Thoracic aorta (tissue), 2 donors: ENCODE results near the gene TMEM218. TPM values are rescaled to one million over a fixed set of nuclear protein-coding genes. Genes with fewer than 3 reads are reported as not detected.
A peak's percentile ranks its signal among the peaks of the same experiment; 100 is the strongest.

Source experiments
- ATAC-seq: fragments of 150-250 bp; one replicate; pipeline ENCODE4 v1.8.0; 2017; ENCODE audit warnings: low read depth; ENCODE audit not compliant: insufficient number of reproducible peaks, low FRiP score
- DNase-seq: peaks from one replicate; pipeline ENCODE4 v3.0.0-alpha.2; 2020; ENCODE audit warnings: low spot score
- H3K27ac ChIP-seq, 2 donors: fragments of 200-600 bp; sonication (generic); 1 replicate in 1 of 2; 2 replicates in 1 of 2; pipeline ENCODE4 v1.5.1; 2016; ENCODE audit warnings: mild to moderate bottlenecking in 2 of 2, moderate library complexity in 2 of 2
- H3K27me3 ChIP-seq: fragments of 200-600 bp; sonication (generic); replicated peaks from 2 replicates; pipeline ENCODE4 v1.6.0; 2016; ENCODE audit warnings: mild to moderate bottlenecking; ENCODE audit not compliant: insufficient read depth
- H3K36me3 ChIP-seq: fragments of 200-600 bp; sonication (generic); one replicate; pipeline ENCODE4 v1.5.1; 2016
- H3K4me1 ChIP-seq, 2 donors: fragments of 200-600 bp; sonication (generic); 1 replicate in 1 of 2; 2 replicates in 1 of 2; pipeline versions ENCODE4 v1.5.1 to v1.6.0; 2016; ENCODE audit warnings: low read depth in 2 of 2, mild to moderate bottlenecking in 1 of 2; ENCODE audit not compliant: control insufficient read depth in 1 of 2
- H3K4me3 ChIP-seq: fragments of 200-600 bp; sonication (generic); 2 replicates; pipeline ENCODE4 v1.5.1; 2016; ENCODE audit warnings: mild to moderate bottlenecking
- H3K9me3 ChIP-seq: fragments of 200-600 bp; sonication (generic); 2 replicates; pipeline ENCODE4 v1.5.1; 2016
- total RNA-seq, 2 donors: library from RNA; depleted of rRNA; stranded (reverse); fragments of >200 nt; gene quantifications; one replicate each; pipeline versions ENCODE4 v1.1.0 to v1.2.3, GENCODE V29; 2016
- TF ChIP-seq, protein P1 (sequence below): fragments of 200-600 bp; sonication (generic); IDR thresholded peaks from one replicate; pipeline ENCODE4 v1.5.1; 2019; ENCODE audit warnings: antibody characterized with exemption

TMEM218 gene
- total RNA-seq, 2 donors from 2014 or later = 15.2 to 17.7 TPM

DNA sequence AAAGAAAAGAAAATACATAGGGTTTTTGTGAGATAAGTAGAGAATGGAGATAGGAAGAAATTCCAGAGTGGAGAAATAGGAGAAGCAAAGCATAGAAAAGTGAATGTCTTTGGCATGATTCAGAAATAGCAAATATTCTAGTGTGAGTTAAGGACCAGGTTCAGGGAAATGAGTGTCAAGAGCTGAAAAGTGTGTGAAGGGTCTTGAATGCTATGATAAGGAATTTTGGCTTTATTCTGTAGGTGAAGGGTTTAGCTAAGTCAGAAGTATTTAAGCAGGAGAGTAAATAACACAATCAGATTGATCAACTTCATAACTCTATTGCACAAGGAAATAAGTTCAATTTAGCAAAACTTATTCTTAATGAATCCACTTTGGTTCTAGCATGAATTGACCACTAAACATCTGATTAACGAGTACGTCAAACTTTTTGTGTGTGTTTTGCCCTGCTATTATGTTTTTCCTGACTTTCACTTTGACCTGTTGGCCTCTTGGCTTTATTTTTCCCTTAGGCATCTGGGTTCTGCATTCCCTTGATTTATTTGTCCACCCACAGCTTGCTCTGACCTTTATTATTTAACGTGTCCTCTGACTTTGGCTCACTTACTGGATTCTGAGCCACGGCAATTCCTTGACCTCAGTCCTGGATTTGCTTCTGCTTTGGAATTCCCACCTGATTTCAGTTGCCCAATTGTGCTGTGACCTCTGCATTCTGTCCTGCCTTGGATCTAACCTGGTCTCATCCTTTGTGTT is 11.9 kb upstream of the TMEM218 start:
- H3K27me3 ChIP-seq = no peaks in the 10 kb centered on the region
- ATAC-seq (no peak), DNase-seq (no peak)
- peak overlapping the region; percentile 33 for H3K4me3 ChIP-seq
- no peaks in the 10 kb centered on the region for H3K36me3 ChIP-seq
- H3K9me3 ChIP-seq = no peaks in the 10 kb centered on the region
- TF ChIP-seq, protein P1, sequence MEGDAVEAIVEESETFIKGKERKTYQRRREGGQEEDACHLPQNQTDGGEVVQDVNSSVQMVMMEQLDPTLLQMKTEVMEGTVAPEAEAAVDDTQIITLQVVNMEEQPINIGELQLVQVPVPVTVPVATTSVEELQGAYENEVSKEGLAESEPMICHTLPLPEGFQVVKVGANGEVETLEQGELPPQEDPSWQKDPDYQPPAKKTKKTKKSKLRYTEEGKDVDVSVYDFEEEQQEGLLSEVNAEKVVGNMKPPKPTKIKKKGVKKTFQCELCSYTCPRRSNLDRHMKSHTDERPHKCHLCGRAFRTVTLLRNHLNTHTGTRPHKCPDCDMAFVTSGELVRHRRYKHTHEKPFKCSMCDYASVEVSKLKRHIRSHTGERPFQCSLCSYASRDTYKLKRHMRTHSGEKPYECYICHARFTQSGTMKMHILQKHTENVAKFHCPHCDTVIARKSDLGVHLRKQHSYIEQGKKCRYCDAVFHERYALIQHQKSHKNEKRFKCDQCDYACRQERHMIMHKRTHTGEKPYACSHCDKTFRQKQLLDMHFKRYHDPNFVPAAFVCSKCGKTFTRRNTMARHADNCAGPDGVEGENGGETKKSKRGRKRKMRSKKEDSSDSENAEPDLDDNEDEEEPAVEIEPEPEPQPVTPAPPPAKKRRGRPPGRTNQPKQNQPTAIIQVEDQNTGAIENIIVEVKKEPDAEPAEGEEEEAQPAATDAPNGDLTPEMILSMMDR = no peak
- H3K4me1 ChIP-seq = peaks cover 0 to 8% of the 10 kb centered on the region in 2 donors
- H3K27ac ChIP-seq = no peak overlapping the region

DNA sequence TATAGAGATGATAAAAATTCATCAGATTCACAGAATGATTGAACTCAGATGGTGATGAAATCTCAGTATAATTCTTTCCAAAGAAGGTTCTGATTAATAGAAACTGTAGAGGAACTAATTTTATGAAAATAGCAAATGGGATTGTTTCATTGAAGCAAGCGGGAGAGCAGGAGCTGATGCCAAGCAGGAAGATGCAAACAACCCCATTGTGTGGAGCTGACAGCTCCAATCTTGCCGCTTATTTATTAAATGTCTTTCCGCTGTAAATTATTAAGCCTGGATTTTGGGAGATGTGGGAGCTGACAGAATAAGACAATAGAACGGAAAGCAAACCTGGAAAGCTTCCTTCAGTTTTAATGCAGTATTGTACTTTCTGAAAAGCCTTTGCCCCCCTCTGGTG is 6.0 kb upstream of the TMEM218 start:
- H3K4me3 ChIP-seq = no peak overlapping the region
- ATAC-seq (no peak), DNase-seq (no peak)
- no peaks in the 10 kb centered on the region for H3K4me1 ChIP-seq
- no peaks in the 10 kb centered on the region for H3K9me3 ChIP-seq
- no peaks in the 10 kb centered on the region for H3K27me3 ChIP-seq
- H3K36me3 ChIP-seq = no peaks in the 10 kb centered on the region
- TF ChIP-seq, protein P1 = no peak
- H3K27ac ChIP-seq = no peak overlapping the region

DNA sequence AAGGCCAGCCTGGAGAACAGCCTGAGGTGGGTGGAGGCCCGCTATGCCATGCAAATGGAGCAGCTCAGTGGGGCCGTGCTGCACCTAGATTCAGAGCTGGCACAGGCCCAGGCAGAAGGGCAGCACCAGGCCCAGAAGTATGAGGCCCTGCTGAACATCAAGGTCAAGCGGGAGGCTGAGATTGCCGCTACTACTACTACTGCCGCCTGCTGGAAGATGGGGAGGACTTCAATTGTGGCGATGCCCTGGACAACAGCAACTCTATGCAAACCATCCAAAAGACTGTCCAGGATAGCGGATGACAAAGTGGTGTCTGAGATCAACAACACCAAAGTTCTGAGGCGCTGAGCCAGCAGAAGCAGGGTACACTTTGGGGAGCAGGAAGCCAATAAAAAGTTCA is 3.1 kb upstream of the TMEM218 start:
- Histone ChIP-seq H3K9me3 (no peaks in the 10 kb centered on the region), H3K4me3 (no peak overlapping the region), H3K27ac (no peak overlapping the region), H3K4me1 (peaks cover 6 to 9% of the 10 kb centered on the region in 2 donors), H3K27me3 (no peaks in the 10 kb centered on the region), H3K36me3 (no peaks in the 10 kb centered on the region)
- DNase-seq (no peak), ATAC-seq (no peak)
- TF ChIP-seq, protein P1 = no peak

DNA sequence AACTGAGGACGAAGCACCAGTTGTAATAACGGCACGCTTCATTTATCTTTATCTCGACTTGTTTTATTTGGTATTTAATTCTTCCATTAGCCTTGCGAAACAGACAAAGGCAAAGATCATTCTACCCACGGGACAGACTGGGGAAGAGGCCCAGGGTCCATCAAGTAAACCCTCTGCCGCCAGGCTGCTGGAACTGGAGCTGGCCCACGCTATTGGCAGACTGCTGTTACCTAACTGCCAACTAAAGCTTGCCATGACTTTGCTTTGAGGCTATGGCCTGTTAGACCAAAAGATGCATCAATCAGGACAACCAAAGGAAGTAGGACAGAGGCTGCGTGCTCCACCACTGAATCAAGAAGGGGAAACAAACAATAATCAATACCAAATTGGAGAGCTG is 780 bp upstream of the TMEM218 start:
- H3K4me1 ChIP-seq = peaks cover 6 to 9% of the 10 kb centered on the region in 2 donors
- H3K27ac ChIP-seq = peak overlapping the region in 1 of 2 donors; percentile 44
- ATAC-seq (no peak), DNase-seq (no peak)
- no peaks in the 10 kb centered on the region for H3K36me3 ChIP-seq
- H3K9me3 ChIP-seq = no peaks in the 10 kb centered on the region
- TF ChIP-seq, protein P1 = no peak
- no peaks in the 10 kb centered on the region for H3K27me3 ChIP-seq
- peak overlapping the region; percentile 92 for H3K4me3 ChIP-seq

DNA sequence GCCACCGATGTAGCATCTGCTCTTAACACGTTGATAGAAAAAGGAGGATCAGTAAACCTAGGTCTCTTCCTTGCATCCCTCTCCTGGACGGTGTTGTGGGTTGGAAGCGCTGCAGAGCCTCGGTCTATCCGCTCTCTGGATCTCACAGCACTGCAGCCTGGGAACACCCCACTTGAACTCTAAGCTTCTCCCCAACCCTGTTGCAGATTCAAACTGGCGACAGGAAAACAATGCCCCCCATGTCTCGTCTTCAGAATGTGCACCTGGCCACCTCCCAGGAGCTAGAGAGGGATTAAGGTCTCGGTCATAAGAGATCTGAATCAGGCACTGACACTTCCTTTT is 454 bp downstream of the TMEM218 start:
- no peaks in the 10 kb centered on the region for H3K27me3 ChIP-seq
- H3K27ac ChIP-seq = peak overlapping the region; percentile 59 to 64
- H3K9me3 ChIP-seq = no peaks in the 10 kb centered on the region
- peaks cover 6 to 9% of the 10 kb centered on the region in 2 donors for H3K4me1 ChIP-seq
- no peaks in the 10 kb centered on the region for H3K36me3 ChIP-seq
- DNase-seq (no peak), ATAC-seq (peak; percentile 8)
- TF ChIP-seq, protein P1 = no peak
- peak overlapping the region; percentile 92 for H3K4me3 ChIP-seq
